Peyer's patch (tissue), 4 donors: ENCODE data around the gene FAM114A2.

ENCODE experiments used
- POLR2A ChIP-seq, 2 donors: fragments of 450-650 bp; IDR thresholded peaks; one replicate each; pipeline ENCODE4 v1.5.1; 2017; ENCODE audit warnings: antibody characterized with exemption in 2 of 2, mild to moderate bottlenecking in 2 of 2, moderate library complexity in 2 of 2
- TF ChIP-seq, protein P1 (sequence below), 6 experiments: fragments of 450-650 bp in 4 of 6; fragments of 200-600 bp in 2 of 6; sonication (generic) in 1 of 6; IDR thresholded peaks; one replicate each; pipeline ENCODE4 v1.5.1; 2017 to 2019; ENCODE audit warnings: antibody characterized with exemption in 6 of 6, mild to moderate bottlenecking in 3 of 6, moderate library complexity in 1 of 6

DNA sequence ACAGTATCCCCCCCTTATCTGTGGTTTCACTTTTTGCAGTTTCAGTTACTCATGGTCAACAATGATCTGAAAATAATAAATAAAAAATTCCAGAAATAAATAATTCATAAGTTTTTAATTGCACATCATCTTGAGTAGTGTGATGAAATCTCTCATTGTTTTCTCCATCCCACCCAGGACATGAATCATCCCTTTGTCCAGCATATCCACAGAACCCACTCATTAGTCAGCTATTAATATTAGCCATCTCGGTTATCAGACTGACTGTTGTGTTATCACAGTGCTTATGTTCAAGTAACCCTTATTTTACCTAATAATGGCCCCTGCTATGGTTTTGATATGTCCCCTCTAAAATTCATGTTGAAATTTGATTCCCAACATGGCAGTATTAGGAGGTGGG is 40.7 kb downstream of the FAM114A2 start:
- TF ChIP-seq, protein P1, sequence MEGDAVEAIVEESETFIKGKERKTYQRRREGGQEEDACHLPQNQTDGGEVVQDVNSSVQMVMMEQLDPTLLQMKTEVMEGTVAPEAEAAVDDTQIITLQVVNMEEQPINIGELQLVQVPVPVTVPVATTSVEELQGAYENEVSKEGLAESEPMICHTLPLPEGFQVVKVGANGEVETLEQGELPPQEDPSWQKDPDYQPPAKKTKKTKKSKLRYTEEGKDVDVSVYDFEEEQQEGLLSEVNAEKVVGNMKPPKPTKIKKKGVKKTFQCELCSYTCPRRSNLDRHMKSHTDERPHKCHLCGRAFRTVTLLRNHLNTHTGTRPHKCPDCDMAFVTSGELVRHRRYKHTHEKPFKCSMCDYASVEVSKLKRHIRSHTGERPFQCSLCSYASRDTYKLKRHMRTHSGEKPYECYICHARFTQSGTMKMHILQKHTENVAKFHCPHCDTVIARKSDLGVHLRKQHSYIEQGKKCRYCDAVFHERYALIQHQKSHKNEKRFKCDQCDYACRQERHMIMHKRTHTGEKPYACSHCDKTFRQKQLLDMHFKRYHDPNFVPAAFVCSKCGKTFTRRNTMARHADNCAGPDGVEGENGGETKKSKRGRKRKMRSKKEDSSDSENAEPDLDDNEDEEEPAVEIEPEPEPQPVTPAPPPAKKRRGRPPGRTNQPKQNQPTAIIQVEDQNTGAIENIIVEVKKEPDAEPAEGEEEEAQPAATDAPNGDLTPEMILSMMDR (IDR thresholded peaks at IDR 0.05), result no peak
- TF ChIP-seq POLR2A (IDR thresholded peaks at IDR 0.05), result no peak
